GM13977 (cell line): Measurements from ENCODE around the gene PHOX2B.
A peak's percentile ranks its signal among the peaks of the same experiment; 100 is the strongest.

Experiments used
- DNase-seq: peaks from one replicate; pipeline ENCODE4 v3.0.0; 2012; ENCODE audit warnings: low spot score
- CTCF ChIP-seq: IDR thresholded peaks from 2 replicates; pipeline ENCODE4 v1.5.1; 2012; ENCODE audit warnings: mild to moderate bottlenecking, control low read depth; ENCODE audit not compliant: insufficient read depth; ENCODE audit errors: extremely low read depth, missing control alignments
- in situ Hi-C: fragments of 300-500 bp; cut with MboI; formaldehyde crosslinking; loops from one replicate; pipeline ENCODE4 v1.12.0; 2022; ENCODE audit warnings: low sequenced_read_pairs, low pct_unique_long_range_greater_than_20kb, mixed read lengths, inconsistent platforms; ENCODE audit not compliant: unreplicated experiment

The PHOX2B gene

GRCh38 chr4:41749631-41750039, 1.1 kb upstream of the PHOX2B start:
- TF ChIP-seq CTCF, result no peak
- in situ Hi-C loops, result no loop called here
- peak; percentile 11 for DNase-seq

- peak; percentile 35 for DNase-seq
- no peak for TF ChIP-seq CTCF
- in situ Hi-C loops, result no loop called here
These were observed 403 bp downstream of the PHOX2B start for GRCh38 chr4:41748074-41748570.

GRCh38 chr4:41747230-41748055, 1.1 kb downstream of the PHOX2B start:
- peak; percentile 26 for DNase-seq
- in situ Hi-C loops, result no loop called here
- no peak for TF ChIP-seq CTCF

- peak; percentile 19 for DNase-seq
- TF ChIP-seq CTCF, result no peak
- in situ Hi-C loops, result no loop called here
These were observed 1.9 kb downstream of the PHOX2B start for GRCh38 chr4:41746440-41747229.

GRCh38 chr4:41746025-41746439, 2.5 kb downstream of the PHOX2B start:
- DNase-seq, result peak; percentile 14
- no peak for TF ChIP-seq CTCF
- in situ Hi-C loops, result no loop called here

- DNase-seq, result peak; percentile 11
- TF ChIP-seq CTCF, result no peak
- in situ Hi-C loops, result no loop called here
These were observed 3.1 kb downstream of the PHOX2B start for GRCh38 chr4:41745292-41746024.
